Measurements from ENCODE around the gene OR6K2. TPM values are rescaled to one million over a fixed set of nuclear protein-coding genes. Genes with fewer than 3 reads are reported as not detected.
A peak's percentile ranks its signal among the peaks of the same experiment; 100 is the strongest.

The OR6K2 gene
- total RNA-seq, 1 donor = not detected

DNA sequence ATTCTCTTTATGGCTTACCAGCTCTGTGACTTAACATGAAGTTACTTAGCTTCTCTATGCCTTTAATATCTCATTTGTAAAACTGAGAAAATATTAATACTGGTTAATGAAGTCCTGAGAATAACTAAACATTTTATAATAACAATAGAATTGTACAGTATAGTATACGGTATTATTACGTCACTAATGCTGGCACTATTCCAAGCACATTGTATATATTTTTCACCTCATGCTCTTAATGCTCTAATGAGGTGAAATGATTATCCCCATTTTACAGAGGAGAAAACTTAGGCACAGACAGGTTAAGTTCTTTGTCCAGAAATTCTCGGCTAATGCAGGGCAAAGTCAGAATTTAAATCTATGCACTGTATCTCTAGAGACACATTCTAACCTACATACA is 19.2 kb upstream of the OR6K2 start:
- Histone ChIP-seq H3K4me3 (ENCODE audit: insufficient read depth, low read length) (no peak overlapping the region), H4K20me1 (ENCODE audit: insufficient read depth, low read length) (no peaks in the 10 kb centered on the region), H3K27me3 (ENCODE audit: insufficient read depth, low read length) (no peaks in the 10 kb centered on the region), H3K36me3 (ENCODE audit: insufficient read depth, low read length) (no peaks in the 10 kb centered on the region), H3K27ac (ENCODE audit: low read depth, low read length) (no peak overlapping the region), H3K9me3 (ENCODE audit: low read depth, low read length) (no peaks in the 10 kb centered on the region), H2AFZ (ENCODE audit: low read length) (no peak overlapping the region), H3K4me2 (ENCODE audit: insufficient read depth, low read length) (no peak overlapping the region), H3K79me2 (ENCODE audit: insufficient read depth, low read length) (no peaks in the 10 kb centered on the region), H3K4me1 (ENCODE audit: insufficient read depth, low read length) (no peaks in the 10 kb centered on the region)
- TF ChIP-seq, protein P1, sequence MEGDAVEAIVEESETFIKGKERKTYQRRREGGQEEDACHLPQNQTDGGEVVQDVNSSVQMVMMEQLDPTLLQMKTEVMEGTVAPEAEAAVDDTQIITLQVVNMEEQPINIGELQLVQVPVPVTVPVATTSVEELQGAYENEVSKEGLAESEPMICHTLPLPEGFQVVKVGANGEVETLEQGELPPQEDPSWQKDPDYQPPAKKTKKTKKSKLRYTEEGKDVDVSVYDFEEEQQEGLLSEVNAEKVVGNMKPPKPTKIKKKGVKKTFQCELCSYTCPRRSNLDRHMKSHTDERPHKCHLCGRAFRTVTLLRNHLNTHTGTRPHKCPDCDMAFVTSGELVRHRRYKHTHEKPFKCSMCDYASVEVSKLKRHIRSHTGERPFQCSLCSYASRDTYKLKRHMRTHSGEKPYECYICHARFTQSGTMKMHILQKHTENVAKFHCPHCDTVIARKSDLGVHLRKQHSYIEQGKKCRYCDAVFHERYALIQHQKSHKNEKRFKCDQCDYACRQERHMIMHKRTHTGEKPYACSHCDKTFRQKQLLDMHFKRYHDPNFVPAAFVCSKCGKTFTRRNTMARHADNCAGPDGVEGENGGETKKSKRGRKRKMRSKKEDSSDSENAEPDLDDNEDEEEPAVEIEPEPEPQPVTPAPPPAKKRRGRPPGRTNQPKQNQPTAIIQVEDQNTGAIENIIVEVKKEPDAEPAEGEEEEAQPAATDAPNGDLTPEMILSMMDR (IDR thresholded peaks at IDR 0.05; ENCODE audit: extremely low read depth, low read depth, low read length) = no peak
- no peak for DNase-seq (ENCODE audit: insufficient read length, low spot score, missing footprints)

DNA sequence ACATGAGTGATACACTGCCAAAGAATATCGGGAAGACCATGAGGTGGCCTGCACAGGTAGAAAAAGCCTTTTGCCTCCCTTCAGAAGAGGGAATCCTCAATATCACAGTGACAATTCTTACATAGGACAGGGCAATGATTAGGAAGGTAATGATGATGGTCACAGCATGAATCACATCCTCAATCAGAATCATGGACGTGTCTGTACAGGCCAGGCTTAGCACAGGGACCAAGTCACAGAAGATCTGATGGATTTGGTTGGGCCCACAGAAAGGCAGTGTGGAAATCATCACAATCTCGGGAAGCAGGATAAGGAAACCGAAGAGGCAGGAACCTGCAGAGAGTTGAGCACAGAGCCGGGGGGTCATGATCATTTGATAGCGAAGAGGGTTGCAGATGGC is 16.9 kb upstream of the OR6K2 start:
- TF ChIP-seq, protein P1 (IDR thresholded peaks at IDR 0.05; ENCODE audit: extremely low read depth, low read depth, low read length) = no peak
- no peak overlapping the region for H2AFZ ChIP-seq (ENCODE audit: low read length)

DNA sequence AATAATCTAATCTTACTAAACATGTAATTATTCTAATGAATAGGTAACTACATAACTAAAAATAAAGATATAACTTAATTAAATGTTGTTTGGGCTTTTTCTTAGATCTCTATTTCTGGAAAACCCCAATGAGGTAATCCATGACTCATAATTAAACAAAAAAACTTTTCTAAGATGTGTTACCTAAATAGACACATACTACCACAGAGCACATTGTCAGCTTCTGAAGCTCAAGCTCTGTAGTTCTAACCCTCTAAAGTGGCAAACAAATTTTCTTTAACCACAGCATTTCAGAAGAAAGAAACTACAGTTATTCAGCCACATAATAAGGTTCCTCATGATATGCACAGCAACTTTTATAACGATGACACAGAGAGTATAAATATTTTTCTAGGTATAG is 15.9 kb upstream of the OR6K2 start:
- no peak overlapping the region for H3K27ac ChIP-seq (ENCODE audit: low read depth, low read length)
- no peak for DNase-seq (ENCODE audit: insufficient read length, low spot score, missing footprints)
- H3K4me2 ChIP-seq (ENCODE audit: insufficient read depth, low read length) = no peak overlapping the region
- no peaks in the 10 kb centered on the region for H3K79me2 ChIP-seq (ENCODE audit: insufficient read depth, low read length)
- no peak overlapping the region for H3K4me3 ChIP-seq (ENCODE audit: insufficient read depth, low read length)
- no peaks in the 10 kb centered on the region for H3K9me3 ChIP-seq (ENCODE audit: low read depth, low read length)
- TF ChIP-seq, protein P1 (IDR thresholded peaks at IDR 0.05; ENCODE audit: extremely low read depth, low read depth, low read length) = no peak
- H3K36me3 ChIP-seq (ENCODE audit: insufficient read depth, low read length) = no peaks in the 10 kb centered on the region
- no peaks in the 10 kb centered on the region for H3K4me1 ChIP-seq (ENCODE audit: insufficient read depth, low read length)
- H4K20me1 ChIP-seq (ENCODE audit: insufficient read depth, low read length) = no peaks in the 10 kb centered on the region
- no peaks in the 10 kb centered on the region for H3K27me3 ChIP-seq (ENCODE audit: insufficient read depth, low read length)
- H2AFZ ChIP-seq (ENCODE audit: low read length) = no peak overlapping the region

More for the DNA sequence above, 16.9 kb upstream of the OR6K2 start:
- Histone ChIP-seq H3K36me3 (ENCODE audit: insufficient read depth, low read length) (no peaks in the 10 kb centered on the region), H3K9me3 (ENCODE audit: low read depth, low read length) (no peaks in the 10 kb centered on the region), H3K4me3 (ENCODE audit: insufficient read depth, low read length) (no peak overlapping the region), H3K79me2 (ENCODE audit: insufficient read depth, low read length) (no peaks in the 10 kb centered on the region), H3K4me2 (ENCODE audit: insufficient read depth, low read length) (no peak overlapping the region), H3K4me1 (ENCODE audit: insufficient read depth, low read length) (no peaks in the 10 kb centered on the region), H3K27ac (ENCODE audit: low read depth, low read length) (no peak overlapping the region), H4K20me1 (ENCODE audit: insufficient read depth, low read length) (no peaks in the 10 kb centered on the region), H3K27me3 (ENCODE audit: insufficient read depth, low read length) (no peaks in the 10 kb centered on the region)
- DNase-seq (ENCODE audit: insufficient read length, low spot score, missing footprints) = peak; percentile 51

DNA sequence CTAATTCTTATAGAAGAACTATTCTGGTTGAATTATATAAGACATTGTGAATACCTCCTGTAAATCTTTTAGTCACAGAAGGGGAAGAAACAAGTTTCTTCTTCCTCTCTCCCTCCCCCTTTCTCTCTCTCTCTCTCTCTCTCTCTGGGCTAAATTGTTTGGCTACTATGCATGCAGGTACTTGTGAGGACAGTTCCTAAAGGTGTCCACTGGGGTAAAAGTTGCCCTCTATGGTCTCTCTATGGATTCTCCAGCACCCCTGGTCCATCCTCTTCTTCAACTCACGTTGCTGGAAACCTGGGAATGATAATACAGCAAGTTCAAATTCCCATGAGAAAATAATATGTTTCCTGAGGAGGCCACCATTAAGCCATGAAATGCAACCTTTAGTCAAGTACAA is 14.3 kb upstream of the OR6K2 start:
- H3K27me3 ChIP-seq (ENCODE audit: insufficient read depth, low read length) = no peaks in the 10 kb centered on the region
- TF ChIP-seq, protein P1 (IDR thresholded peaks at IDR 0.05; ENCODE audit: extremely low read depth, low read depth, low read length) = no peak

More for the DNA sequence above, 14.3 kb upstream of the OR6K2 start:
- Histone ChIP-seq H3K4me3 (ENCODE audit: insufficient read depth, low read length) (no peak overlapping the region), H3K27ac (ENCODE audit: low read depth, low read length) (no peak overlapping the region), H3K9me3 (ENCODE audit: low read depth, low read length) (no peaks in the 10 kb centered on the region), H3K79me2 (ENCODE audit: insufficient read depth, low read length) (no peaks in the 10 kb centered on the region), H3K4me1 (ENCODE audit: insufficient read depth, low read length) (no peaks in the 10 kb centered on the region), H4K20me1 (ENCODE audit: insufficient read depth, low read length) (no peaks in the 10 kb centered on the region), H3K36me3 (ENCODE audit: insufficient read depth, low read length) (no peaks in the 10 kb centered on the region), H2AFZ (ENCODE audit: low read length) (no peak overlapping the region), H3K4me2 (ENCODE audit: insufficient read depth, low read length) (no peak overlapping the region)
- DNase-seq (ENCODE audit: insufficient read length, low spot score, missing footprints) = no peak

Measured in osteoblast (primary cell).